Small intestine (tissue), 7 donors: ENCODE data around the gene CD101. TPM values are rescaled to one million over a fixed set of nuclear protein-coding genes. Genes with fewer than 3 reads are reported as not detected.

Source experiments
- DNase-seq, 2 donors: peaks; one replicate each; pipeline versions ENCODE4 v3.0.0 to v3.0.0-alpha.2; 2013
- FAIRE-seq: peaks from 2 replicates; lab custom pipeline; 2012; peaks lifted over from hg19 to GRCh38; lab: Jason Lieb, UNC
- H3K27ac ChIP-seq, 3 donors: one replicate each; pipeline ENCODE4 v1.5.1; 2013; ENCODE audit warnings: low read length in 2 of 3, mild to moderate bottlenecking in 2 of 3, control low read depth in 1 of 3, inconsistent platforms in 1 of 3, low read depth in 1 of 3, moderate library complexity in 1 of 3
- H3K27me3 ChIP-seq, 3 donors: one replicate each; pipeline ENCODE4 v1.6.1; 2013; ENCODE audit warnings: low read length in 3 of 3, inconsistent platforms in 1 of 3; ENCODE audit not compliant: control insufficient read depth in 3 of 3, insufficient read depth in 3 of 3
- H3K36me3 ChIP-seq, 3 donors: one replicate each; pipeline ENCODE4 v1.6.1; 2013; ENCODE audit warnings: low read length in 3 of 3, inconsistent platforms in 1 of 3, low read depth in 1 of 3, mild to moderate bottlenecking in 1 of 3, moderate library complexity in 1 of 3; ENCODE audit not compliant: control insufficient read depth in 3 of 3, insufficient read depth in 2 of 3
- H3K4me1 ChIP-seq, 3 donors: one replicate each; pipeline ENCODE4 v1.6.1; 2013; ENCODE audit warnings: low read length in 2 of 3, inconsistent platforms in 1 of 3, low read depth in 1 of 3, mild to moderate bottlenecking in 1 of 3, moderate library complexity in 1 of 3; ENCODE audit not compliant: control insufficient read depth in 3 of 3, insufficient read depth in 2 of 3
- H3K4me3 ChIP-seq, 3 donors: one replicate each; pipeline ENCODE4 v1.5.1; 2013; ENCODE audit warnings: low read length in 3 of 3, control low read depth in 1 of 3, inconsistent platforms in 1 of 3, low read depth in 1 of 3, mild to moderate bottlenecking in 1 of 3, moderate library complexity in 1 of 3
- H3K9me3 ChIP-seq, 2 donors: one replicate each; pipeline ENCODE4 v1.6.1; 2013; ENCODE audit warnings: low read depth in 1 of 2, low read length in 1 of 2; ENCODE audit not compliant: control insufficient read depth in 2 of 2, insufficient read depth in 1 of 2
- WGBS, 3 donors: extraction: QIAGEN DNeasy Blood & Tissue Kit; methylation state at CpG; one replicate each; pipeline ENCODE4 v1.1.7; 2013; 5-methylcytosine and 5-hydroxymethylcytosine counted together
- polyA plus RNA-seq, 4 donors: library from polyadenylated mRNA; stranded (reverse) in 3 of 4; unstranded in 1 of 4; fragments of 200-250 nt in 3 of 4; fragments of 120-200 nt in 1 of 4; gene quantifications; one replicate each; pipeline versions ENCODE4 v1.2.1 to v1.2.3, GENCODE V29; 2013
- donor health status: healthy with polysubstance abuse.
- donor health status: control.
- donor health status: control.
- donor health status: Bipolar disorder and iron deficiency.
- donor health status: healthy.

The CD101 gene
- polyA plus RNA-seq, 4 donors, result 1.3 to 6.2 (median 3.0) TPM

DNA sequence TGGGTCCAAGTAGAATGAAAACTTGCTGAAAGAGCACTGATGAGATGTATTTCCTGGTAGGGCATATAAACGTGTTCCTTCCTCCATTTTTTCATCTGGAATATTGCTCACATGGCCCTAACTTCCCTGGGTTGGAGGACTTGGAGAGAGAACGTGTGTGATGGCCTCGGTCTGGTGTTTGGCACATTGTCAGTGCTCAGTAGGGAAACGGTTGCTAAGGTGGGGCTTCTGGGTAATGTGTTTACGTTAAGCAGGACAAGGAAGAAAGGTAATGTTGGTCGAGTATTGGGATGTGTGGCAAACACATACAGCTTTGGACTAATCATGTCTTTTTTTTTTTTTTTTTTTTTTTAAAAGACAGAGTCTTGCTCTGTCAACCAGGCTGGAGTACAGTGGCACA lies 64.8 kb downstream of the CD101 start:
- Histone ChIP-seq H3K4me1 (no peaks in the 10 kb centered on the region), H3K9me3 (no peaks in the 10 kb centered on the region), H3K36me3 (peaks cover 0 to 10% (median 0%) of the 10 kb centered on the region in 3 donors), H3K27ac (no peak overlapping the region), H3K27me3 (no peaks in the 10 kb centered on the region), H3K4me3 (no peak overlapping the region)
- DNase-seq (no peak), FAIRE-seq (no peak)
- WGBS, 3 donors, result 59 to 69% (median 66%) methylated on average over 6 of the region's 6 CpGs

- WGBS, 3 donors, result 63 to 66% (median 64%) methylated on average over 6 of the region's 6 CpGs
- peak; percentile 56 to 59 for DNase-seq
- Histone ChIP-seq H3K27ac (no peak overlapping the region), H3K4me1 (no peaks in the 10 kb centered on the region), H3K36me3 (peaks cover 0 to 10% (median 0%) of the 10 kb centered on the region in 3 donors), H3K27me3 (no peaks in the 10 kb centered on the region), H3K9me3 (no peaks in the 10 kb centered on the region), H3K4me3 (no peak overlapping the region)
- no peak for FAIRE-seq
These were observed 66.2 kb downstream of the CD101 start for GRCh38 chr1:117067533-117068370.

- DNase-seq (no peak), FAIRE-seq (no peak)
- Histone ChIP-seq H3K36me3 (peaks cover 0 to 10% (median 0%) of the 10 kb centered on the region in 3 donors), H3K4me3 (no peak overlapping the region), H3K4me1 (no peaks in the 10 kb centered on the region), H3K9me3 (no peaks in the 10 kb centered on the region), H3K27ac (no peak overlapping the region), H3K27me3 (no peaks in the 10 kb centered on the region)
- WGBS, 3 donors, result 94 to 97% (median 94%) methylated on average over 5 of the region's 5 CpGs
These were observed 67.0 kb downstream of the CD101 start for GRCh38 chr1:117068580-117068979.

DNA sequence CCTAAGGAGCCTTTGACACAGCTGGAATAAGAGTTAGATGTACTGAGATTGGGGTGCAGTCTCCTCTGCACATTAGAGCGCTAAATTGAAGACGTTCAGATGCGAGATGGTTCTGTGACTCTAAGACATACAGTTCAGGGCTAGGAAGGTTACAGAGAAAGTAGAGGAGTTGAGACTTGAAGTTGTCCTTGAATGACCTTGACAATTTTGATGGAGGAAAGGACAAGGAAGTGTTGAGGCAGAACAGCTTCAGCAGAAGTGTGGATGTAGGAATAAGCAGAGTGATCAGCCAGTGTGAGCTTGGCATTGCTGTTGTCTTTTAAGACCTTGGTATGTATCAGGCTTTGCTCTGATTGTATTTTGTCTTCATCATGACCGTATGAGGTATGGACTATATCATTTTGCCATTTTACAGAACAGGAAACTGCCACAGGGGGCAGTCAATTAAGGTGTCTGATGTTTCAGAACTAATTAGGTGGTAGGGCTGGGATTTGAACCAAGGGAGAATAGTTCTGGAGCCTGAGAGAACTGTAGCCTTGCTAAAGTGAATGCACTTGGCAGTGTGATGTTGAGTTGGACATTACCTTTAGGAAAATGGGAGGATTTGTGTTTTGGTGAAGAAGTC lies 67.8 kb downstream of the CD101 start:
- 88 to 91% (median 91%) methylated on average over 4 of the region's 4 CpGs for WGBS, 3 donors
- no peak for FAIRE-seq
- H3K36me3 ChIP-seq, result peaks cover 0 to 10% (median 0%) of the 10 kb centered on the region in 3 donors
- DNase-seq, result no peak
- H3K27ac ChIP-seq, result no peak overlapping the region
- H3K9me3 ChIP-seq, result no peaks in the 10 kb centered on the region
- no peak overlapping the region for H3K4me3 ChIP-seq
- H3K4me1 ChIP-seq, result no peaks in the 10 kb centered on the region
- H3K27me3 ChIP-seq, result no peaks in the 10 kb centered on the region

DNA sequence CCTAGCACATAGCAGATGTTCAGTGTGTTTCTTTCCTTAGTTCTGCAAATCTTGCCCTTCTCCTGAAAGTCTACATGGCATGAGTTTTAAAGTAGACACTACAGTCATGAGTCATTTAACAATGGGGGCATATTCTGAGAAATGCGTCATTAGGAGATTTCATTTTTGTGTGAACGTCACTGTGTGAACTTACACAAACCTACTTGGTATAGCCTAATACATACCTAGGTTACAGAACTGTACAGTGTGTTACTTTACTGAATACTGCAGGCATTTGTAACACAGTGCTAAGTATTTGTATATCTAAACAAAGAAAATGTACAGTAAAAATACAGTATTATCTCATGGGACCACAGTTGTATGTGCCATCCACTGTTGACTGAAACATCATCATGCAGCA lies 68.6 kb downstream of the CD101 start:
- H3K27me3 ChIP-seq, result no peaks in the 10 kb centered on the region
- DNase-seq, result no peak
- no peak for FAIRE-seq
- H3K4me1 ChIP-seq, result no peaks in the 10 kb centered on the region
- H3K9me3 ChIP-seq, result no peaks in the 10 kb centered on the region
- H3K4me3 ChIP-seq, result no peak overlapping the region
- H3K36me3 ChIP-seq, result peaks cover under 1 to 10% (median 1%) of the 10 kb centered on the region in 3 donors
- WGBS, 3 donors, result 71 to 94% (median 84%) methylated on average over 2 of the region's 2 CpGs
- H3K27ac ChIP-seq, result no peak overlapping the region

DNA sequence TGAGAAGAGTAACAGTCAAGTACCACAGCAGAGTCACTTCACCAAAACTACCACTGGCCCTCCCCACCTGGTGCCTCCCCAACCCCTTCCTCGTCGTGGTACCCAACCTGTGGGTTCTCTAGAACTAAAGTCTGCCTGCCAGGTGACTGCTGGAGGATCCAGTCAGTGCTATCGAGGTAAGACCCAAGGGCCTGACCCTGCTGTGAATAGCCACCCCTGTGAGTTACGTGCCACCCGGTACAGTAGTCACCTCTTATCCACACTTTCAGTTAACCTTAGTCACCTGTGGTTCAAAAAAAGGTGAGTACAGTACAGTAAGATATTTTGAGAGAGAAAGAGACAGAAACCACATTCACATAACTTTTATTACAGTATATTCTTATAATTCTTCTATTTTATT lies 75.1 kb downstream of the CD101 start:
- FAIRE-seq, result no peak
- WGBS, 3 donors, result 96 to 98% (median 97%) methylated on average over 5 of the region's 5 CpGs
- no peaks in the 10 kb centered on the region for H3K4me1 ChIP-seq

GRCh38 chr1:117077267-117077666 lies 75.7 kb downstream of the CD101 start:
- Histone ChIP-seq H3K27me3 (no peaks in the 10 kb centered on the region), H3K4me3 (no peak overlapping the region), H3K9me3 (no peaks in the 10 kb centered on the region), H3K27ac (no peak overlapping the region), H3K36me3 (peaks cover 17 to 22% (median 21%) of the 10 kb centered on the region in 3 donors), H3K4me1 (no peaks in the 10 kb centered on the region)
- FAIRE-seq, result no peak
- WGBS, 3 donors, result 62 to 74% (median 63%) methylated on average over 3 of the region's 3 CpGs
- no peak for DNase-seq

More for the DNA sequence above, 75.1 kb downstream of the CD101 start:
- Histone ChIP-seq H3K4me3 (no peak overlapping the region), H3K27ac (no peak overlapping the region), H3K9me3 (no peaks in the 10 kb centered on the region), H3K36me3 (peaks cover 14 to 17% (median 16%) of the 10 kb centered on the region in 3 donors), H3K27me3 (no peaks in the 10 kb centered on the region)
- DNase-seq, result no peak

DNA sequence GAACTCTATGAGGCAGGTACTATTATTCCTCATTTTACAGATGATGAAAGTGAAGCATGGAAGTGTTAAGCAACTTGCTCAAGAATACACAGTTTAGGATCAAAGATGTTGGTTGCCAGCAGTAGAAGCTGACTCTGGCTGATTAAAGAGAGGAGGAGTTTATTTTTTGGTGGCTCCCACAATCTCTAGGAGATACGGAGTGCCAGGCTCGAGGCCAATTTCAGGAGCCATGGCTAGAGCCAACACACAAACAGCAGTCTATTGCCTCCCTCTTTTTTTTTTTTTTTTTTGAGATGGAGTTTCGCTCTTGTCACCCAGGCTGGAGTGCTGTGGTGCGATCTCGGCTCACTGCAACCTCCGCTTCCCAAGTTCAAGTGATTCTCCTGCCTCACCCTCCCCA lies 78.2 kb downstream of the CD101 start:
- FAIRE-seq, result no peak
- 90 to 96% (median 93%) methylated on average over 5 to 6 of the region's 6 CpGs for WGBS, 3 donors
- Histone ChIP-seq H3K36me3 (peaks cover 21 to 33% (median 28%) of the 10 kb centered on the region in 3 donors), H3K4me1 (no peaks in the 10 kb centered on the region), H3K27me3 (no peaks in the 10 kb centered on the region), H3K27ac (no peak overlapping the region), H3K9me3 (no peaks in the 10 kb centered on the region), H3K4me3 (no peak overlapping the region)
- no peak for DNase-seq
